HEK293 (cell line): Measurements from ENCODE around the gene SLC25A2.

ENCODE experiments used
- CTCF ChIA-PET: fragments of 350-600 bp; formaldehyde crosslinking; extraction: SDS; loops from one replicate; lab custom pipeline; 2021; ENCODE audit warnings: antibody characterized with exemption; lab: Yijun Ruan, JAX
- POLR2A ChIA-PET: fragments of 300-600 bp; formaldehyde crosslinking; extraction: SDS; loops from one replicate; lab custom pipeline; 2020; ENCODE audit warnings: antibody characterized with exemption, inconsistent platforms; lab: Yijun Ruan, JAX
- H3K27ac ChIP-seq: fragments of 200-500 bp; sonication (Bioruptor generic); 2 replicates; pipeline ENCODE4 v1.5.1; 2014; ENCODE audit warnings: low read depth, low read length, control low read depth, inconsistent platforms; ENCODE audit errors: extremely low read depth
- H3K36me3 ChIP-seq, 2 experiments: fragments of 200-500 bp in 1 of 2; sonication (Bioruptor generic) in 1 of 2; 1 replicate in 1 of 2; 2 replicates in 1 of 2; pipeline ENCODE4 v1.5.1; 2014 to 2017; ENCODE audit warnings: inconsistent platforms in 2 of 2, low read length in 2 of 2; ENCODE audit not compliant: control insufficient read depth in 2 of 2, insufficient read depth in 1 of 2
- H3K4me1 ChIP-seq: fragments of 200-500 bp; sonication (Bioruptor generic); 2 replicates; pipeline ENCODE4 v1.5.1; 2014; ENCODE audit warnings: mild to moderate bottlenecking, low read length, inconsistent platforms; ENCODE audit not compliant: control insufficient read depth, insufficient read depth
- H3K4me3 ChIP-seq: 2 replicates; pipeline ENCODE4 v1.5.1; 2011; ENCODE audit warnings: low read depth, mild to moderate bottlenecking, control low read depth, low read length, moderate library complexity
- H3K9me3 ChIP-seq: fragments of 200-500 bp; sonication (Bioruptor generic); 2 replicates; pipeline ENCODE4 v1.5.1; 2014; ENCODE audit warnings: low read depth, low read length, inconsistent platforms; ENCODE audit not compliant: control insufficient read depth, insufficient read depth
- GLI4 ChIP-seq: fragments of 450-650 bp; formaldehyde crosslinking; IDR thresholded peaks from 2 replicates; pipeline ENCODE4 v1.5.1; 2016; ENCODE audit warnings: missing biosample characterization, missing genetic modification characterization
- GLIS1 ChIP-seq: fragments of 450-650 bp; formaldehyde crosslinking; IDR thresholded peaks from 2 replicates; pipeline ENCODE4 v1.5.1; 2016; ENCODE audit warnings: missing biosample characterization, missing genetic modification characterization
- ZBTB17 ChIP-seq: fragments of 450-650 bp; formaldehyde crosslinking; IDR thresholded peaks from 2 replicates; pipeline ENCODE4 v1.5.1; 2016; ENCODE audit warnings: missing biosample characterization, missing genetic modification characterization
- ZBTB26 ChIP-seq: fragments of 450-650 bp; formaldehyde crosslinking; optimal IDR thresholded peaks from 2 replicates; pipeline ENCODE3; 2016; ENCODE audit warnings: missing biosample characterization, mild to moderate bottlenecking, missing genetic modification characterization
- ZBTB44 ChIP-seq: fragments of 450-650 bp; IDR thresholded peaks from 2 replicates; pipeline ENCODE4 v1.5.1; 2018; ENCODE audit warnings: missing biosample characterization, mild to moderate bottlenecking, missing genetic modification characterization
- ZNF10 ChIP-seq: fragments of 450-650 bp; formaldehyde crosslinking; IDR thresholded peaks from 2 replicates; pipeline ENCODE4 v1.5.1; 2017; ENCODE audit warnings: missing biosample characterization, missing genetic modification characterization
- ZNF184 ChIP-seq: fragments of 450-650 bp; IDR thresholded peaks from 2 replicates; pipeline ENCODE4 v1.5.1; 2018; ENCODE audit warnings: missing biosample characterization, mild to moderate bottlenecking, missing genetic modification characterization
- ZNF202 ChIP-seq: fragments of 450-650 bp; formaldehyde crosslinking; IDR thresholded peaks from 2 replicates; pipeline ENCODE4 v1.5.1; 2016; ENCODE audit warnings: missing biosample characterization, missing genetic modification characterization, borderline replicate concordance
- ZNF266 ChIP-seq: fragments of 450-650 bp; formaldehyde crosslinking; IDR thresholded peaks from 2 replicates; pipeline ENCODE4 v1.5.1; 2016; ENCODE audit warnings: missing biosample characterization, missing genetic modification characterization, low read depth
- ZNF335 ChIP-seq: fragments of 450-650 bp; formaldehyde crosslinking; conservative IDR thresholded peaks from 2 replicates; pipeline ENCODE4 v1.5.1; 2016; ENCODE audit warnings: missing biosample characterization, missing genetic modification characterization
- ZNF423 ChIP-seq: fragments of 450-650 bp; formaldehyde crosslinking; IDR thresholded peaks from 2 replicates; pipeline ENCODE4 v1.5.1; 2016; ENCODE audit warnings: missing biosample characterization, missing genetic modification characterization
- ZNF501 ChIP-seq: fragments of 450-650 bp; formaldehyde crosslinking; IDR thresholded peaks from 2 replicates; pipeline ENCODE4 v1.5.1; 2016; ENCODE audit warnings: missing biosample characterization, missing genetic modification characterization
- ZNF555 ChIP-seq: fragments of 450-650 bp; formaldehyde crosslinking; conservative IDR thresholded peaks from 2 replicates; pipeline ENCODE4 v1.5.1; 2017; ENCODE audit warnings: missing biosample characterization, mild to moderate bottlenecking, missing genetic modification characterization, inconsistent platforms
- ZNF585B ChIP-seq: fragments of 450-650 bp; formaldehyde crosslinking; IDR thresholded peaks from 2 replicates; pipeline ENCODE4 v1.5.1; 2016; ENCODE audit warnings: missing biosample characterization, missing genetic modification characterization
- ZNF629 ChIP-seq: fragments of 450-650 bp; formaldehyde crosslinking; IDR thresholded peaks from 2 replicates; pipeline ENCODE4 v1.5.1; 2017; ENCODE audit warnings: missing biosample characterization, missing genetic modification characterization
- ZNF654 ChIP-seq: fragments of 450-650 bp; formaldehyde crosslinking; IDR thresholded peaks from 2 replicates; pipeline ENCODE4 v1.5.1; 2016; ENCODE audit warnings: low read depth, missing biosample characterization, missing genetic modification characterization
- ZNF660 ChIP-seq: fragments of 450-650 bp; IDR thresholded peaks from 2 replicates; pipeline ENCODE4 v1.5.1; 2018; ENCODE audit warnings: missing biosample characterization, mild to moderate bottlenecking, missing genetic modification characterization
- ZNF701 ChIP-seq: fragments of 450-650 bp; formaldehyde crosslinking; IDR thresholded peaks from 2 replicates; pipeline ENCODE4 v1.5.1; 2016; ENCODE audit warnings: missing biosample characterization, missing genetic modification characterization
- ZNF76 ChIP-seq: fragments of 450-650 bp; formaldehyde crosslinking; IDR thresholded peaks from 2 replicates; pipeline ENCODE4; 2016; ENCODE audit warnings: low read depth, missing biosample characterization, missing genetic modification characterization, borderline replicate concordance
- ZNF777 ChIP-seq: fragments of 450-650 bp; formaldehyde crosslinking; IDR thresholded peaks from 2 replicates; pipeline ENCODE4 v1.5.1; 2017; ENCODE audit warnings: missing biosample characterization, missing genetic modification characterization, borderline replicate concordance
- ZNF837 ChIP-seq: fragments of 450-650 bp; formaldehyde crosslinking; IDR thresholded peaks from 2 replicates; pipeline ENCODE4 v1.5.1; 2016; ENCODE audit warnings: missing biosample characterization, missing genetic modification characterization
- ZSCAN16 ChIP-seq: fragments of 450-650 bp; formaldehyde crosslinking; IDR thresholded peaks from 2 replicates; pipeline ENCODE4 v1.5.1; 2016; ENCODE audit warnings: missing biosample characterization, missing genetic modification characterization
- ZSCAN30 ChIP-seq: fragments of 450-650 bp; IDR thresholded peaks from 2 replicates; pipeline ENCODE4 v1.5.1; 2018; ENCODE audit warnings: missing biosample characterization, mild to moderate bottlenecking, missing genetic modification characterization, moderate library complexity
- TF ChIP-seq, protein P1 (sequence below): fragments of 450-650 bp; formaldehyde crosslinking; conservative IDR thresholded peaks from 2 replicates; pipeline ENCODE4 v1.5.1; 2016; ENCODE audit warnings: low read depth, missing biosample characterization, missing genetic modification characterization
- TF ChIP-seq, protein P2 (sequence below): fragments of 450-650 bp; formaldehyde crosslinking; IDR thresholded peaks from 2 replicates; pipeline ENCODE4 v1.5.1; 2016; ENCODE audit warnings: missing biosample characterization, missing genetic modification characterization

The SLC25A2 gene

DNA sequence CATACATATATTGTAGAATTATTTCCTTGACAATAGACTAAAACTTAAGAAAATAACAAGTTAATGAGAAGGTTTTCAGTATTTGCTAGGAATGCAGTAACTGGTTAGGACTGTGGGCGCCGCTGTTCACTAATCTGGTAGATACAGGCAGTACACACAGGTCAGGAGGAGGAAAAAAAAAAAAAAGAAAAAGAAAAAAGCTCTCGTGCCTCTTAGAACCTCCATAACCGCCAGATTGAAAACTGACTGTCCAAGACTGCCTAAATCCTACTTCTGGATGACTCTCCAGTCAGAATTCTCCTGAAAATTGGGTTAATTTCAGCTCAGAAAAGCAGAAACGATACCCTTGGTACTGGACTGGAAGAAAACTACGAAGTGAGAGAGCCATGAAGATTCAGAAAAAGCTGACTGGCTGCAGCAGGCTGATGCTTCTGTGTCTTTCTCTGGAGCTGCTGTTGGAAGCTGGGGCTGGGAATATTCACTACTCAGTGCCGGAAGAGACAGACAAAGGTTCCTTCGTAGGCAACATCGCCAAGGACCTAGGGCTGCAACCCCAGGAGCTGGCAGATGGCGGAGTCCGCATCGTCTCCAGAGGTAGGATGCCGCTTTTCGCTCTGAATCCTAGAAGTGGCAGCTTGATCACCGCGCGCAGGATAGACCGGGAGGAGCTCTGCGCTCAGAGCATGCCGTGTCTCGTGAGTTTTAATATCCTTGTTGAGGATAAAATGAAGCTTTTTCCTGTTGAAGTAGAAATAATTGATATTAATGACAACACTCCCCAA lies 26.6 kb upstream of the SLC25A2 start, which contains the start of gene PCDHGA1:
Gene PCDHGA1 (plus strand): TSS at position 216 of the 782 bp plus-strand sequence.
- Histone ChIP-seq H3K4me3 (no peak within 1 kb of the TSS), H3K9me3 (no peaks in the 10 kb centered on the region), H3K4me1 (no peaks in the 10 kb centered on the region), H3K36me3 (no peaks in the 10 kb centered on the region), H3K27ac (no peak within 1 kb of the TSS)
- TF ChIP-seq GLI4 (tag by site-specific recombination) (no peak), ZNF501 (no peak), ZNF335 (peak; percentile 73), ZBTB26 (tag by site-specific recombination) (no peak), ZNF654 (peak; percentile 60)
- TF ChIP-seq, protein P1, sequence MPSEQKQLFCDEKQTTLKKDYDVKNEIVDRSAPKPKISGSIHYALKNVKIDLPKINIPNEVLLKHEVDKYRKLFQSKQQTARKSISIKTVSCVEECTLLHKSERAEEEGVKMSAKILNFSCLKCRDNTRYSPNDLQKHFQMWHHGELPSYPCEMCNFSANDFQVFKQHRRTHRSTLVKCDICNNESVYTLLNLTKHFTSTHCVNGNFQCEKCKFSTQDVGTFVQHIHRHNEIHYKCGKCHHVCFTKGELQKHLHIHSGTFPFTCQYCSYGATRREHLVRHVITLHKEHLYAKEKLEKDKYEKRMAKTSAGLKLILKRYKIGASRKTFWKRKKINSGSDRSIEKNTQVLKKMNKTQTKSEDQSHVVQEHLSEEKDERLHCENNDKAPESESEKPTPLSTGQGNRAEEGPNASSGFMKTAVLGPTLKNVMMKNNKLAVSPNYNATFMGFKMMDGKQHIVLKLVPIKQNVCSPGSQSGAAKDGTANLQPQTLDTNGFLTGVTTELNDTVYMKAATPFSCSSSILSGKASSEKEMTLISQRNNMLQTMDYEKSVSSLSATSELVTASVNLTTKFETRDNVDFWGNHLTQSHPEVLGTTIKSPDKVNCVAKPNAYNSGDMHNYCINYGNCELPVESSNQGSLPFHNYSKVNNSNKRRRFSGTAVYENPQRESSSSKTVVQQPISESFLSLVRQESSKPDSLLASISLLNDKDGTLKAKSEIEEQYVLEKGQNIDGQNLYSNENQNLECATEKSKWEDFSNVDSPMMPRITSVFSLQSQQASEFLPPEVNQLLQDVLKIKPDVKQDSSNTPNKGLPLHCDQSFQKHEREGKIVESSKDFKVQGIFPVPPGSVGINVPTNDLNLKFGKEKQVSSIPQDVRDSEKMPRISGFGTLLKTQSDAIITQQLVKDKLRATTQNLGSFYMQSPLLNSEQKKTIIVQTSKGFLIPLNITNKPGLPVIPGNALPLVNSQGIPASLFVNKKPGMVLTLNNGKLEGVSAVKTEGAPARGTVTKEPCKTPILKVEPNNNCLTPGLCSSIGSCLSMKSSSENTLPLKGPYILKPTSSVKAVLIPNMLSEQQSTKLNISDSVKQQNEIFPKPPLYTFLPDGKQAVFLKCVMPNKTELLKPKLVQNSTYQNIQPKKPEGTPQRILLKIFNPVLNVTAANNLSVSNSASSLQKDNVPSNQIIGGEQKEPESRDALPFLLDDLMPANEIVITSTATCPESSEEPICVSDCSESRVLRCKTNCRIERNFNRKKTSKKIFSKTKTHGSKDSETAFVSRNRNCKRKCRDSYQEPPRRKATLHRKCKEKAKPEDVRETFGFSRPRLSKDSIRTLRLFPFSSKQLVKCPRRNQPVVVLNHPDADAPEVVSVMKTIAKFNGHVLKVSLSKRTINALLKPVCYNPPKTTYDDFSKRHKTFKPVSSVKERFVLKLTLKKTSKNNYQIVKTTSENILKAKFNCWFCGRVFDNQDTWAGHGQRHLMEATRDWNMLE = no peak
- TF ChIP-seq, protein P2, sequence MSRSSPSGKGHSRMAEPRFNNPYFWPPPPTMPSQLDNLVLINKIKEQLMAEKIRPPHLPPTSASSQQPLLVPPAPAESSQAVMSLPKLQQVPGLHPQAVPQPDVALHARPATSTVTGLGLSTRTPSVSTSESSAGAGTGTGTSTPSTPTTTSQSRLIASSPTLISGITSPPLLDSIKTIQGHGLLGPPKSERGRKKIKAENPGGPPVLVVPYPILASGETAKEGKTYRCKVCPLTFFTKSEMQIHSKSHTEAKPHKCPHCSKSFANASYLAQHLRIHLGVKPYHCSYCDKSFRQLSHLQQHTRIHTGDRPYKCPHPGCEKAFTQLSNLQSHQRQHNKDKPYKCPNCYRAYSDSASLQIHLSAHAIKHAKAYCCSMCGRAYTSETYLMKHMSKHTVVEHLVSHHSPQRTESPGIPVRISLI = peak; percentile 41; the same call in 1 of the 2 replicates
- CTCF ChIA-PET = interaction anchor here (0.6 to 5.3 kb wide), 23 partner anchors 9 to 1072 kb away, joined by 3 to 41 read pairs (median 4); partner anchors contain the start of genes PCDHB15, PCDHB8, PCDHGA11 and PCDHGA12
- POLR2A ChIA-PET = interaction anchor here (2.1 kb wide), 1 partner anchor 10 kb away, joined by 10 read pairs; the partner anchor contains the start of gene TAF7

DNA sequence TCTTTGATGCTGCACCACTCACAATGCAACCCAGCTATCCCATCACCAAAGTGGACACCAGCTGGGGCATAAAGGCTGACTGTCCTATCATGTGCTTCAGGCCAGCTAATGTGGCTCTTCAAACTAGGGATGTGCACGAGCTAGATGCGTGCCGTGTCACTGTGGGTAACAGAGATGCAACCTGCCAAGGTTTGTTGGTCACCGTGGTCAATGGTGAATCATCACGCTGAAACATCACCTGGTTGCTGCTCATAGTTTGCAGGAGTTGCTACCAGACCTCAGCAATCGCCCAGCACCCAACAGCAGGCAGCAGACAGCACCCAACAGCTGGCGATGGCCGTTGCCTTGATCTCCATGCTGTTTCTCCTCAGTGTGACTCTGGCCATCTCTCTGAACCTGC lies 24.4 kb upstream of the SLC25A2 start:
- ChIA-PET CTCF (interaction anchor here (0.6 to 5.3 kb wide), 6 partner anchors 8 to 587 kb away, joined by 3 to 41 read pairs (median 4); partner anchors contain the start of genes PCDHGA2, PCDHGB1 and TAF7), POLR2A (interaction anchor here (1.1 kb wide), 1 partner anchor 291 kb away, joined by 3 read pairs; the partner anchor contains the start of gene DIAPH1)
- Histone ChIP-seq H3K36me3 (no peaks in the 10 kb centered on the region), H3K4me1 (no peaks in the 10 kb centered on the region), H3K27ac (no peak overlapping the region), H3K4me3 (no peak overlapping the region), H3K9me3 (no peaks in the 10 kb centered on the region)
- TF ChIP-seq ZNF423 = no peak
- TF ChIP-seq ZSCAN30 (tag by site-specific recombination) = no peak
- no peak for TF ChIP-seq ZNF585B
- no peak for TF ChIP-seq ZNF660 (tag by site-specific recombination)
- no peak for TF ChIP-seq ZSCAN16 (tag by site-specific recombination)
- TF ChIP-seq ZBTB17 (tag by site-specific recombination) = no peak
- no peak for TF ChIP-seq ZNF629
- no peak for TF ChIP-seq ZNF10
- no peak for TF ChIP-seq ZNF266 (tag by site-specific recombination)
- no peak for TF ChIP-seq ZNF777 (tag by site-specific recombination)
- no peak for TF ChIP-seq ZNF202 (tag by site-specific recombination)
- no peak for TF ChIP-seq ZNF555 (tag by site-specific recombination)
- no peak for TF ChIP-seq ZBTB44 (tag by site-specific recombination)
- no peak for TF ChIP-seq ZNF184
- no peak for TF ChIP-seq GLIS1 (tag by site-specific recombination)
- TF ChIP-seq ZNF501 = no peak
- no peak for TF ChIP-seq ZNF837 (tag by site-specific recombination)
- no peak for TF ChIP-seq ZNF76 (tag by site-specific recombination)
- no peak for TF ChIP-seq ZNF701 (tag by site-specific recombination)
